ENCODE measurements around the gene FAM184B.

GRCh38 chr4:17810260-17811077, 29.0 kb upstream of the FAM184B start, which contains the start of the genes DCAF16 and NCAPG:
- TF ChIP-seq, protein P1, sequence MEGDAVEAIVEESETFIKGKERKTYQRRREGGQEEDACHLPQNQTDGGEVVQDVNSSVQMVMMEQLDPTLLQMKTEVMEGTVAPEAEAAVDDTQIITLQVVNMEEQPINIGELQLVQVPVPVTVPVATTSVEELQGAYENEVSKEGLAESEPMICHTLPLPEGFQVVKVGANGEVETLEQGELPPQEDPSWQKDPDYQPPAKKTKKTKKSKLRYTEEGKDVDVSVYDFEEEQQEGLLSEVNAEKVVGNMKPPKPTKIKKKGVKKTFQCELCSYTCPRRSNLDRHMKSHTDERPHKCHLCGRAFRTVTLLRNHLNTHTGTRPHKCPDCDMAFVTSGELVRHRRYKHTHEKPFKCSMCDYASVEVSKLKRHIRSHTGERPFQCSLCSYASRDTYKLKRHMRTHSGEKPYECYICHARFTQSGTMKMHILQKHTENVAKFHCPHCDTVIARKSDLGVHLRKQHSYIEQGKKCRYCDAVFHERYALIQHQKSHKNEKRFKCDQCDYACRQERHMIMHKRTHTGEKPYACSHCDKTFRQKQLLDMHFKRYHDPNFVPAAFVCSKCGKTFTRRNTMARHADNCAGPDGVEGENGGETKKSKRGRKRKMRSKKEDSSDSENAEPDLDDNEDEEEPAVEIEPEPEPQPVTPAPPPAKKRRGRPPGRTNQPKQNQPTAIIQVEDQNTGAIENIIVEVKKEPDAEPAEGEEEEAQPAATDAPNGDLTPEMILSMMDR (IDR thresholded peaks at IDR 0.05 in 4 of 5, conservative IDR thresholded peaks at IDR 0.05 in 1 of 5) = no peak
- peak; percentile 95 for TF ChIP-seq POLR2A (IDR thresholded peaks at IDR 0.05)

Measured in gastrocnemius medialis (tissue), 4 donors.